B cell (primary cell): ENCODE data around the gene RERG.

Experiments used
- EZH2 ChIP-seq: IDR thresholded peaks from 2 replicates; pipeline ENCODE4 v1.6.1; 2012; ENCODE audit warnings: borderline replicate concordance, low read depth, mild to moderate bottlenecking, moderate library complexity, low read length; ENCODE audit not compliant: insufficient read depth, poor library complexity, severe bottlenecking
- TF ChIP-seq, protein P1 (sequence below): fragments of 200-600 bp; IDR thresholded peaks from one replicate; pipeline ENCODE4 v1.8.0; 2022; ENCODE audit warnings: antibody characterized with exemption, mild to moderate bottlenecking

DNA sequence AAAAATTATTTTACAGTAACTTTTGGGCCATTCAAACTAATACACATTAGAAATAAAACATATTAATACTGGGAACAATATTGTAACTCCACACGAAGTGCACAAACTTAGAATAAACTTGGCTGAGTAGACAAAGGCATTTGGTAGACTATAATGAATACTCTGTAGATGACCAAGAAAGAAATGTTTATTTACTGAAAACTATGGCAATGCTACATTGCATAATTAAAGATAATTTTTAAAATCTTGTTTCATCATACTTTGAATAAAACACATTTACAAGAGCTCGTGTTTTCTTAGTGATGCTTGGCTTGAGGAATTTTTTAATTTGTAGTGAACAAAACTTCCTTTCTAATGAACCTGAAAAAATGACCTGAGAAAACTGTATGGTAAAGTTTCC, 21.3 kb downstream of the RERG start:
- TF ChIP-seq, protein P1, sequence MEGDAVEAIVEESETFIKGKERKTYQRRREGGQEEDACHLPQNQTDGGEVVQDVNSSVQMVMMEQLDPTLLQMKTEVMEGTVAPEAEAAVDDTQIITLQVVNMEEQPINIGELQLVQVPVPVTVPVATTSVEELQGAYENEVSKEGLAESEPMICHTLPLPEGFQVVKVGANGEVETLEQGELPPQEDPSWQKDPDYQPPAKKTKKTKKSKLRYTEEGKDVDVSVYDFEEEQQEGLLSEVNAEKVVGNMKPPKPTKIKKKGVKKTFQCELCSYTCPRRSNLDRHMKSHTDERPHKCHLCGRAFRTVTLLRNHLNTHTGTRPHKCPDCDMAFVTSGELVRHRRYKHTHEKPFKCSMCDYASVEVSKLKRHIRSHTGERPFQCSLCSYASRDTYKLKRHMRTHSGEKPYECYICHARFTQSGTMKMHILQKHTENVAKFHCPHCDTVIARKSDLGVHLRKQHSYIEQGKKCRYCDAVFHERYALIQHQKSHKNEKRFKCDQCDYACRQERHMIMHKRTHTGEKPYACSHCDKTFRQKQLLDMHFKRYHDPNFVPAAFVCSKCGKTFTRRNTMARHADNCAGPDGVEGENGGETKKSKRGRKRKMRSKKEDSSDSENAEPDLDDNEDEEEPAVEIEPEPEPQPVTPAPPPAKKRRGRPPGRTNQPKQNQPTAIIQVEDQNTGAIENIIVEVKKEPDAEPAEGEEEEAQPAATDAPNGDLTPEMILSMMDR = no peak
- TF ChIP-seq EZH2 = no peak
